SK-N-SH (cell line): ENCODE results near the gene ANKDD1A. TPM values are rescaled to one million over a fixed set of nuclear protein-coding genes. Genes with fewer than 3 reads are reported as not detected.

Source experiments
- CTCF ChIA-PET: fragments of 300-600, 350-600 bp; formaldehyde crosslinking; extraction: SDS; loops from one replicate; lab custom pipeline; 2021; lab: Yijun Ruan, JAX
- POLR2A ChIA-PET: fragments of 350-600 bp; sonication (Branson Sonifier 250); formaldehyde crosslinking; extraction: SDS; loops from one replicate; lab custom pipeline; 2020; ENCODE audit warnings: antibody characterized with exemption, inconsistent platforms; lab: Yijun Ruan, JAX
- DNase-seq: peaks from one replicate; pipeline ENCODE4 v3.0.0; 2012
- H2AFZ ChIP-seq: fragments of 200-600 bp; sonication (generic); 2 replicates; pipeline ENCODE4 v1.8.1; 2016; ENCODE audit warnings: antibody characterized with exemption, mild to moderate bottlenecking, low read depth
- H3F3A ChIP-seq: fragments of 200-600 bp; sonication (generic); replicated peaks from 2 replicates; pipeline ENCODE3; 2016; ENCODE audit warnings: antibody characterized with exemption, mild to moderate bottlenecking; ENCODE audit not compliant: insufficient read depth
- H3K27ac ChIP-seq, 2 experiments: fragments of 200-500 bp in 1 of 2; fragments of 200-600 bp in 1 of 2; sonication (Bioruptor generic) in 1 of 2; sonication (generic), shearing (Covaris generic) in 1 of 2; 2 replicates each; pipeline versions ENCODE4 v1.5.1 to v1.6.1; 2014 to 2016; ENCODE audit warnings: low read depth in 2 of 2, inconsistent platforms in 1 of 2, low read length in 1 of 2, mild to moderate bottlenecking in 1 of 2, mixed read lengths in 1 of 2
- H3K27me3 ChIP-seq: fragments of 200-600 bp; sonication (generic), shearing (Covaris generic); 2 replicates; pipeline ENCODE4 v1.6.1; 2016; ENCODE audit warnings: mixed run types; ENCODE audit not compliant: insufficient read depth
- H3K36me3 ChIP-seq, 2 experiments: fragments of 200-500 bp in 1 of 2; fragments of 200-600 bp in 1 of 2; sonication (Bioruptor generic) in 1 of 2; sonication (generic) in 1 of 2; replicated peaks in 1 of 2; 2 replicates each; pipeline versions ENCODE3 to v1.5.1; 2014 to 2016; ENCODE audit warnings: low read length in 1 of 2, mild to moderate bottlenecking in 1 of 2; ENCODE audit not compliant: insufficient read depth in 2 of 2, control insufficient read depth in 1 of 2
- H3K4me1 ChIP-seq, 2 experiments: fragments of 200-500 bp in 1 of 2; fragments of 200-600 bp in 1 of 2; sonication (Bioruptor generic) in 1 of 2; sonication (generic), shearing (Covaris generic) in 1 of 2; 2 replicates each; pipeline versions ENCODE4 v1.5.1 to v1.6.1; 2014 to 2016; ENCODE audit warnings: low read depth in 1 of 2, low read length in 1 of 2, mixed run types in 1 of 2; ENCODE audit not compliant: insufficient read depth in 2 of 2, control insufficient read depth in 1 of 2
- H3K4me2 ChIP-seq: fragments of 200-600 bp; sonication (generic), shearing (Covaris generic); 2 replicates; pipeline ENCODE4 v1.6.1; 2017; ENCODE audit warnings: mixed run types
- H3K4me3 ChIP-seq, 2 experiments: fragments of 200-500 bp in 1 of 2; fragments of 200-600 bp in 1 of 2; sonication (Bioruptor generic) in 1 of 2; sonication (generic), shearing (Covaris generic) in 1 of 2; 2 replicates each; pipeline versions ENCODE4 v1.5.1 to v1.8.1; 2014 to 2016; ENCODE audit warnings: low read depth in 2 of 2, inconsistent platforms in 1 of 2, low read length in 1 of 2, mild to moderate bottlenecking in 1 of 2, mixed read lengths in 1 of 2, moderate library complexity in 1 of 2
- H3K79me2 ChIP-seq: fragments of 200-600 bp; sonication (generic); 2 replicates; pipeline ENCODE4 v1.8.1; 2017; ENCODE audit warnings: mild to moderate bottlenecking; ENCODE audit not compliant: insufficient read depth
- H3K9ac ChIP-seq: fragments of 200-600 bp; sonication (generic); 2 replicates; pipeline ENCODE4 v1.6.1; 2017; ENCODE audit warnings: mixed run types
- H3K9me2 ChIP-seq: fragments of 200-600 bp; sonication (generic); 2 replicates; pipeline ENCODE4 v1.6.1; 2017; ENCODE audit warnings: mixed run types
- H3K9me3 ChIP-seq: fragments of 200-600 bp; sonication (generic); 2 replicates; pipeline ENCODE4 v1.6.1; 2017; ENCODE audit warnings: mixed run types, mild to moderate bottlenecking, moderate library complexity
- H4K20me1 ChIP-seq: fragments of 200-600 bp; sonication (generic); 2 replicates; pipeline ENCODE4 v1.6.1; 2017; ENCODE audit warnings: mild to moderate bottlenecking, mixed run types; ENCODE audit not compliant: insufficient read depth
- CHD2 ChIP-seq: fragments of 150-350 bp; IDR thresholded peaks from 2 replicates; pipeline ENCODE4 v1.6.1; 2018; ENCODE audit warnings: low read length; ENCODE audit not compliant: partially characterized antibody
- ELF1 ChIP-seq: IDR thresholded peaks from 2 replicates; pipeline ENCODE4 v1.4.0; 2012
- EP300 ChIP-seq, 2 experiments: IDR thresholded peaks; 2 replicates each; pipeline versions ENCODE4 v1.4.0 to v1.6.1; 2012; ENCODE audit warnings: borderline replicate concordance in 1 of 2, low read depth in 1 of 2, low read length in 1 of 2
- EZH2phosphoT487 ChIP-seq: fragments of 200-600 bp; sonication (generic); IDR thresholded peaks from 2 replicates; pipeline ENCODE4 v1.6.1; 2017; ENCODE audit warnings: low read depth, mixed run types, mild to moderate bottlenecking, antibody characterized with exemption, moderate library complexity, borderline replicate concordance
- FOXJ3 ChIP-seq: sonication (generic); formaldehyde crosslinking; IDR thresholded peaks from 2 replicates; pipeline ENCODE4 v1.5.1; 2020; ENCODE audit warnings: mild to moderate bottlenecking, missing genetic modification reagents
- GATA2 ChIP-seq: sonication (generic); formaldehyde crosslinking; IDR thresholded peaks from 2 replicates; pipeline ENCODE4 v1.5.0; 2020; ENCODE audit warnings: mild to moderate bottlenecking, missing genetic modification reagents
- JUND ChIP-seq: IDR thresholded peaks from 2 replicates; pipeline ENCODE4 v1.4.0; 2012
- MEF2A ChIP-seq: IDR thresholded peaks from 2 replicates; pipeline ENCODE4 v1.4.0; 2012; ENCODE audit warnings: low read depth, borderline replicate concordance
- NFIC ChIP-seq: IDR thresholded peaks from 2 replicates; pipeline ENCODE4 v1.4.0; 2012; ENCODE audit warnings: borderline replicate concordance
- NRF1 ChIP-seq: IDR thresholded peaks from 2 replicates; pipeline ENCODE4 v1.6.1; 2012; ENCODE audit warnings: low read depth, mild to moderate bottlenecking, low read length
- POLR2AphosphoS5 ChIP-seq: IDR thresholded peaks from 2 replicates; pipeline ENCODE4 v1.6.1; 2012; ENCODE audit warnings: low read depth, low read length
- RAD21 ChIP-seq: IDR thresholded peaks from 2 replicates; pipeline ENCODE4 v1.6.1; 2012; ENCODE audit warnings: mild to moderate bottlenecking, low read length
- RCOR1 ChIP-seq: fragments of 150-350 bp; IDR thresholded peaks from 2 replicates; pipeline ENCODE4 v1.6.1; 2017; ENCODE audit warnings: antibody characterized with exemption, low read length
- RFX5 ChIP-seq: IDR thresholded peaks from 2 replicates; pipeline ENCODE4 v1.6.1; 2012; ENCODE audit warnings: mild to moderate bottlenecking, improper control_type of control experiment, low read length
- RXRA ChIP-seq: IDR thresholded peaks from 2 replicates; pipeline ENCODE4 v1.4.0; 2012; ENCODE audit warnings: low read depth, mild to moderate bottlenecking, borderline replicate concordance
- SMC3 ChIP-seq: IDR thresholded peaks from 2 replicates; pipeline ENCODE4 v1.6.1; 2012; ENCODE audit warnings: low read depth, low read length, improper control_type of control experiment
- USF1 ChIP-seq: IDR thresholded peaks from 2 replicates; pipeline ENCODE4 v1.4.0; 2012; ENCODE audit warnings: low read depth, borderline replicate concordance
- USF2 ChIP-seq: fragments of 150-350 bp; IDR thresholded peaks from 2 replicates; pipeline ENCODE4 v1.6.1; 2017; ENCODE audit warnings: antibody characterized with exemption, low read length, low read depth, borderline replicate concordance
- WGBS: methylation state at CpG from one replicate; pipeline ENCODE4 v1.1.6; 2017; ENCODE audit warnings: low lambda C conversion rate; 5-methylcytosine and 5-hydroxymethylcytosine counted together
- polyA plus RNA-seq, 3 experiments: library from polyadenylated mRNA; depleted of rRNA; stranded (reverse); fragments of >200 nt; gene quantifications; 2 replicates each; pipeline ENCODE4 v1.2.3, GENCODE V29; 2012
- TF ChIP-seq, protein P1 (sequence below): IDR thresholded peaks from 2 replicates; pipeline ENCODE4 v1.6.1; 2012; ENCODE audit warnings: mild to moderate bottlenecking, low read depth, low read length, moderate library complexity
- TF ChIP-seq, protein P2 (sequence below): fragments of 200-600 bp; sonication (generic); IDR thresholded peaks from 2 replicates; pipeline ENCODE4 v1.6.1; 2017; ENCODE audit warnings: antibody characterized with exemption, mild to moderate bottlenecking, moderate library complexity

The ANKDD1A gene
- polyA plus RNA-seq, 1 of the 3 experiments (the other 2 are of a cell fraction) = 8.6 TPM

DNA sequence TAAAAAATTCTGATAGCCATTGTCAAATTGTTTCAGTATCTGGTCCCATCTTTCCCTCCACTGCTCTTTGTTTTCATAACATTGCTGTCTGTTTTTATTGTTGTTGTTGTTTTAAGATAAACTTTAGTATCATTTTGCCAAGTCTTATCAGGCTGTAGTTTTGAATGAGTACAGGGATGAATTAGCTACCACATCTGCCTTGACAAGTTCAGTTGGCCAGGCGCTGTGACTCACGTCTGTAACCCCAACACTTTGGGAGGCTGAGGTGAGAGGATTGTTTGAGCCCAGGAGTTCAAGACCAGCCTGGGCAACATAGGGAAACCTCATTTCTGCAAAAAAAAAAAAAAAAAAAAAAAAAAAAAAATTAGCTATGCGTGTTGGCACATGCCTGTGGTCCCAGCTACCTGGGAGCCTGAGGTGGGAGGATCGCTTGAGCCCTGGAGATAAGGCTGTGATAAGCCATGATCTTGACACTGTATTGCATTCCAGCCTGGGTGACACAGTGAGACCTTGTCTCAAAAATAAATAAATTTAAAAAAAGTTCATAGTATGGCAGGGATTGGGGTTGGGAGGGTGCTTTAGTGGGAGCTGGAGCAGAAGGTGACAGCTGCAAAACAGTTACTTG, 8.3 kb upstream of the ANKDD1A start:
- H3K27ac ChIP-seq = no peak overlapping the region
- no peak overlapping the region for H3K4me2 ChIP-seq
- H4K20me1 ChIP-seq = no peaks in the 10 kb centered on the region
- no peaks in the 10 kb centered on the region for H3K27me3 ChIP-seq
- no peaks in the 10 kb centered on the region for H3K79me2 ChIP-seq
- no peaks in the 10 kb centered on the region for H3K9me2 ChIP-seq
- no peaks in the 10 kb centered on the region for H3K4me1 ChIP-seq
- peaks cover 0 to 3% of the 10 kb centered on the region in 2 experiments for H3K36me3 ChIP-seq
- H3K9ac ChIP-seq = no peak overlapping the region
- TF ChIP-seq, protein P1, sequence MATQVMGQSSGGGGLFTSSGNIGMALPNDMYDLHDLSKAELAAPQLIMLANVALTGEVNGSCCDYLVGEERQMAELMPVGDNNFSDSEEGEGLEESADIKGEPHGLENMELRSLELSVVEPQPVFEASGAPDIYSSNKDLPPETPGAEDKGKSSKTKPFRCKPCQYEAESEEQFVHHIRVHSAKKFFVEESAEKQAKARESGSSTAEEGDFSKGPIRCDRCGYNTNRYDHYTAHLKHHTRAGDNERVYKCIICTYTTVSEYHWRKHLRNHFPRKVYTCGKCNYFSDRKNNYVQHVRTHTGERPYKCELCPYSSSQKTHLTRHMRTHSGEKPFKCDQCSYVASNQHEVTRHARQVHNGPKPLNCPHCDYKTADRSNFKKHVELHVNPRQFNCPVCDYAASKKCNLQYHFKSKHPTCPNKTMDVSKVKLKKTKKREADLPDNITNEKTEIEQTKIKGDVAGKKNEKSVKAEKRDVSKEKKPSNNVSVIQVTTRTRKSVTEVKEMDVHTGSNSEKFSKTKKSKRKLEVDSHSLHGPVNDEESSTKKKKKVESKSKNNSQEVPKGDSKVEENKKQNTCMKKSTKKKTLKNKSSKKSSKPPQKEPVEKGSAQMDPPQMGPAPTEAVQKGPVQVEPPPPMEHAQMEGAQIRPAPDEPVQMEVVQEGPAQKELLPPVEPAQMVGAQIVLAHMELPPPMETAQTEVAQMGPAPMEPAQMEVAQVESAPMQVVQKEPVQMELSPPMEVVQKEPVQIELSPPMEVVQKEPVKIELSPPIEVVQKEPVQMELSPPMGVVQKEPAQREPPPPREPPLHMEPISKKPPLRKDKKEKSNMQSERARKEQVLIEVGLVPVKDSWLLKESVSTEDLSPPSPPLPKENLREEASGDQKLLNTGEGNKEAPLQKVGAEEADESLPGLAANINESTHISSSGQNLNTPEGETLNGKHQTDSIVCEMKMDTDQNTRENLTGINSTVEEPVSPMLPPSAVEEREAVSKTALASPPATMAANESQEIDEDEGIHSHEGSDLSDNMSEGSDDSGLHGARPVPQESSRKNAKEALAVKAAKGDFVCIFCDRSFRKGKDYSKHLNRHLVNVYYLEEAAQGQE = no peak
- TF ChIP-seq USF1 (no peak), SMC3 (no peak), MEF2A (no peak), ELF1 (no peak), RAD21 (no peak), RXRA (no peak), EZH2phosphoT487 (no peak), GATA2 (CRISPR knock-in tag) (no peak), FOXJ3 (CRISPR knock-in tag) (no peak), JUND (no peak), RFX5 (no peak), RCOR1 (no peak), POLR2AphosphoS5 (no peak), USF2 (no peak), CHD2 (no peak), NFIC (no peak), NRF1 (no peak), EP300 (IDR thresholded peaks at IDR 0.05; ENCODE audit: borderline replicate concordance in 1 of 2, low read depth in 1 of 2, low read length in 1 of 2) (no peak)
- TF ChIP-seq, protein P2, sequence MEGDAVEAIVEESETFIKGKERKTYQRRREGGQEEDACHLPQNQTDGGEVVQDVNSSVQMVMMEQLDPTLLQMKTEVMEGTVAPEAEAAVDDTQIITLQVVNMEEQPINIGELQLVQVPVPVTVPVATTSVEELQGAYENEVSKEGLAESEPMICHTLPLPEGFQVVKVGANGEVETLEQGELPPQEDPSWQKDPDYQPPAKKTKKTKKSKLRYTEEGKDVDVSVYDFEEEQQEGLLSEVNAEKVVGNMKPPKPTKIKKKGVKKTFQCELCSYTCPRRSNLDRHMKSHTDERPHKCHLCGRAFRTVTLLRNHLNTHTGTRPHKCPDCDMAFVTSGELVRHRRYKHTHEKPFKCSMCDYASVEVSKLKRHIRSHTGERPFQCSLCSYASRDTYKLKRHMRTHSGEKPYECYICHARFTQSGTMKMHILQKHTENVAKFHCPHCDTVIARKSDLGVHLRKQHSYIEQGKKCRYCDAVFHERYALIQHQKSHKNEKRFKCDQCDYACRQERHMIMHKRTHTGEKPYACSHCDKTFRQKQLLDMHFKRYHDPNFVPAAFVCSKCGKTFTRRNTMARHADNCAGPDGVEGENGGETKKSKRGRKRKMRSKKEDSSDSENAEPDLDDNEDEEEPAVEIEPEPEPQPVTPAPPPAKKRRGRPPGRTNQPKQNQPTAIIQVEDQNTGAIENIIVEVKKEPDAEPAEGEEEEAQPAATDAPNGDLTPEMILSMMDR = no peak
- TF ChIP-seq, all 33 proteins: peak for 0
- ChIA-PET CTCF (interaction anchor here (0.6 kb wide), 1 partner anchor 155 kb away, joined by 3 read pairs; no protein-coding TSS in a partner anchor), POLR2A (interaction anchor here (0.5 kb wide), 1 partner anchor 188 kb away, joined by 3 read pairs; no protein-coding TSS in a partner anchor)
- H3K9me3 ChIP-seq = no peaks in the 10 kb centered on the region
- H2AFZ ChIP-seq = no peak overlapping the region
- H3K4me3 ChIP-seq = no peak overlapping the region
- 70% methylated on average over 4 of the region's 4 CpGs for WGBS
- no peak for DNase-seq
- H3F3A ChIP-seq = peaks cover 3% of the 10 kb centered on the region
